HCT116 (cell line): ENCODE results near the gene LTV1. TPM values are rescaled to one million over a fixed set of nuclear protein-coding genes. Genes with fewer than 3 reads are reported as not detected.
"Not testable (repeated sequence)": the region's sequence is repeated elsewhere in the genome, so short reads cannot be mapped to it uniquely, and the experiment has no call there.

Experiments
- ATAC-seq: fragments of 200-7000 bp; cut with Tn5 transposase; 2 replicates; pipeline ENCODE4 v1.9.1; 2020; ENCODE audit warnings: mild to moderate bottlenecking, moderate library complexity
- BruUV-seq: library from RNA; stranded (reverse); fragments of 400-500 nt; replicated peaks from 2 replicates; lab custom pipeline; 2021; lab: Mats Ljungman, UMichigan
- CTCF ChIA-PET: fragments of 300-600 bp; sonication (Branson Sonifier 250); formaldehyde crosslinking; loops from one replicate; lab custom pipeline; 2021; ENCODE audit warnings: antibody characterized with exemption; lab: Charles Lee
- POLR2A ChIA-PET: fragments of 300-600, 350-600 bp; sonication (Branson Sonifier 250); formaldehyde crosslinking; loops from one replicate; lab custom pipeline; 2021; ENCODE audit warnings: antibody characterized with exemption; lab: Charles Lee
- RAD21 ChIA-PET, 2 experiments: fragments of 300-600 bp; sonication (Branson Sonifier 250); formaldehyde crosslinking; loops; one replicate each; lab custom pipeline; 2023; ENCODE audit warnings: low total read pairs in 2 of 2; ENCODE audit not compliant: uncharacterized antibody in 2 of 2, unreplicated experiment in 2 of 2, low non-redundant PET in 1 of 2; lab: Charles Lee
- DNase-seq: peaks from one replicate; pipeline ENCODE4 v3.0.0-alpha.2; 2010; ENCODE audit warnings: low read depth, low spot score
- H2AFZ ChIP-seq: fragments of 200-600 bp; shearing (Covaris generic), sonication (generic); 2 replicates; pipeline ENCODE4 v1.6.1; 2017; ENCODE audit warnings: low read depth, mixed run types, mixed read lengths, antibody characterized with exemption, low read length; ENCODE audit not compliant: poor library complexity, severe bottlenecking
- H3K27ac ChIP-seq: 2 replicates; pipeline ENCODE4 v1.5.1; 2012; ENCODE audit warnings: low read depth, low read length
- H3K27me3 ChIP-seq: fragments of 200-600 bp; sonication (generic); 2 replicates; pipeline ENCODE4 v1.6.1; 2016; ENCODE audit warnings: mixed run types, low read length, mixed read lengths; ENCODE audit not compliant: insufficient read depth
- H3K36me3 ChIP-seq, 2 experiments: fragments of 200-500 bp in 1 of 2; fragments of 200-600 bp in 1 of 2; sonication (Bioruptor generic) in 1 of 2; sonication (generic) in 1 of 2; 2 replicates each; pipeline versions ENCODE4 v1.5.1 to v1.6.1; 2014 to 2016; ENCODE audit warnings: low read length in 2 of 2, inconsistent platforms in 1 of 2, mixed read lengths in 1 of 2, mixed run types in 1 of 2; ENCODE audit not compliant: insufficient read depth in 2 of 2, control insufficient read depth in 1 of 2
- H3K4me1 ChIP-seq, 2 experiments: fragments of 200-600 bp in 1 of 2; sonication (generic) in 1 of 2; 2 replicates each; pipeline versions ENCODE4 v1.5.1 to v1.6.1; 2012 to 2017; ENCODE audit warnings: low read length in 2 of 2, inconsistent platforms in 1 of 2, mild to moderate bottlenecking in 1 of 2, mixed read lengths in 1 of 2, mixed run types in 1 of 2, moderate library complexity in 1 of 2; ENCODE audit not compliant: insufficient read depth in 2 of 2, control insufficient read depth in 1 of 2
- H3K4me2 ChIP-seq: fragments of 200-600 bp; sonication (generic); 2 replicates; pipeline ENCODE4 v1.6.1; 2017; ENCODE audit warnings: mixed run types, low read length, mixed read lengths
- H3K4me3 ChIP-seq, 2 experiments: fragments of 200-600 bp in 1 of 2; sonication (generic) in 1 of 2; replicated peaks in 1 of 2; 2 replicates each; pipeline ENCODE4 v1.5.1; 2011 to 2016; ENCODE audit warnings: low read length in 2 of 2, control low read depth in 1 of 2, low read depth in 1 of 2, mild to moderate bottlenecking in 1 of 2, mixed read lengths in 1 of 2, mixed run types in 1 of 2
- H3K79me2 ChIP-seq: fragments of 200-600 bp; sonication (generic); 2 replicates; pipeline ENCODE4 v1.6.1; 2017; ENCODE audit warnings: mild to moderate bottlenecking, mixed run types, low read length, moderate library complexity, mixed read lengths; ENCODE audit not compliant: insufficient read depth
- H3K9ac ChIP-seq: fragments of 200-600 bp; sonication (generic); 2 replicates; pipeline ENCODE4 v1.6.1; 2016; ENCODE audit warnings: low read length, mixed read lengths
- H3K9me2 ChIP-seq: fragments of 200-600 bp; sonication (generic), shearing (Covaris generic); 2 replicates; pipeline ENCODE4 v1.6.1; 2017; ENCODE audit warnings: mixed run types, mild to moderate bottlenecking, moderate library complexity; ENCODE audit not compliant: insufficient read depth
- H3K9me3 ChIP-seq, 2 experiments: fragments of 200-500 bp in 1 of 2; fragments of 200-600 bp in 1 of 2; sonication (Bioruptor generic) in 1 of 2; sonication (generic) in 1 of 2; 2 replicates each; pipeline ENCODE4 v1.6.1; 2014 to 2017; ENCODE audit warnings: low read length in 2 of 2, mixed read lengths in 2 of 2, inconsistent platforms in 1 of 2, low read depth in 1 of 2, mild to moderate bottlenecking in 1 of 2, mixed run types in 1 of 2, moderate library complexity in 1 of 2; ENCODE audit not compliant: control insufficient read depth in 1 of 2, insufficient read depth in 1 of 2
- H4K20me1 ChIP-seq: fragments of 200-600 bp; sonication (generic), shearing (Covaris generic); 2 replicates; pipeline ENCODE4 v1.6.1; 2017; ENCODE audit warnings: mixed run types, mild to moderate bottlenecking, moderate library complexity; ENCODE audit not compliant: insufficient read depth
- CEBPB ChIP-seq: IDR thresholded peaks from 2 replicates; pipeline ENCODE4 v1.6.1; 2012; ENCODE audit warnings: low read depth
- EZH2phosphoT487 ChIP-seq: fragments of 200-600 bp; IDR thresholded peaks from 2 replicates; pipeline ENCODE4 v1.6.1; 2018; ENCODE audit warnings: antibody characterized with exemption, borderline replicate concordance
- POLR2A ChIP-seq: IDR thresholded peaks from 2 replicates; pipeline ENCODE4 v1.7.0; 2011; ENCODE audit warnings: borderline replicate concordance; ENCODE audit not compliant: insufficient read depth, insufficient read length; ENCODE audit errors: extremely low read depth
- RAD21 ChIP-seq: IDR thresholded peaks from 2 replicates; pipeline ENCODE4 v1.6.1; 2012; ENCODE audit warnings: low read depth, mild to moderate bottlenecking
- SP1 ChIP-seq: IDR thresholded peaks from 2 replicates; pipeline ENCODE4 v1.6.1; 2012; ENCODE audit warnings: low read depth
- ZNF274 ChIP-seq: fragments of 200-500 bp; sonication (Bioruptor generic); IDR thresholded peaks from 2 replicates; pipeline ENCODE4 v1.6.1; 2014; ENCODE audit warnings: mild to moderate bottlenecking, low read depth, low read length, inconsistent platforms
- intact Hi-C: fragments of 100-400 bp; cut with micrococcal nuclease; formaldehyde crosslinking; loops from 2 replicates; pipeline ENCODE4 v1.10.0; 2022
- total RNA-seq: library from RNA; stranded (reverse); gene quantifications from one replicate; pipeline ENCODE4 v1.2.1, GENCODE V29; 2021; ENCODE audit not compliant: unreplicated experiment

The LTV1 gene
- total RNA-seq, 1 experiment from 2014 or later = 40.3 TPM

DNA sequence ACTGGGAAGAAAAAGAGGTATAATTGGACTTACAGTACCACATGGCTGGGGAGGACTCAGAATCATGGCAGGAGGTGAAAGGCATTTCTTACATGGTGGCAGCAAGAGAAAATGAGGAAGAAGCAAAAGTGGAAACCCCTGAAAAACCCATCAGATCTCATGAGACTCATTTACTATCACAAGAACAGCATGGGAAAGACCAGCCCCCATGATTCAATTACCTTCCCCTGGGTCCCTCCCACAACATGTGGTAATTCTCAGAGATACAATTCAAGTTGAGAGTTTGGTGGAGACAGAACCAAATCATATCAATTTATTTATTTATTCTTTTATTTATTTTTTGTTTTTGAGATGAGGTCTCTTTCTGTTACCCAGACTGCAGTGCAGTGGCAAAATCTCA lies 31.4 kb downstream of the LTV1 start:
- BruUV-seq, CTCF ChIA-PET: not testable (repeated sequence)

DNA sequence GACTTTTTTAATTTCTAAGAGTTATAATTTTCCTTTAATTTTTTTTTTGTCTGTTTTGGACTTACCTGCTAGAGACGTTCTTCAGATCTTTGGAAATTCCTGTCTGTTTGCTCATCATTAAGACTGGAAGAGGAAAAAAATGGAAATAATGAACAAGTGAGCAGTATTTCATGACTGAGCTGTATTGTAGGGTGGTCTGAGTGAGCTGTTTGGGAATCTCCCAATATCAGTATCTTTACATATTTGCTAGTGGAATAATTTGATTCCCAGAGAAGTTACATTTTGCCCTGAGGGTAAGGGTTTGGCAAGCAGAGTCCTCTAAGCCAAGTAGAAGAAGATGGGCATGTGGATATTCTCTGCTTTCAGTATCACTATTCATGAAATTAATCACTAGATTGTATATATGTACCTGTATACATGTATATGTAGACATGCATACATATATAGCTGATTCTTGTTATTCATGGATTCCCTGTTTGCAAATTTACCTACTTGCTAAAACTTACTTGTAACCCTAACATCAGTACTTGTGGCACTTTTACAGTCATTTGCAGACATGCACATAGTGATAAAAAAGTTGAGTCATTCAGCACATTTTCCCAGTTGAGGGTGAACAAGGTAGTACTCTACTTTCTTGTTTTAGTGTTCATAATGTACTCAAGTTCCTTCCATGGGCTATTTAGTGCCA lies 34.6 kb downstream of the LTV1 start:
- Histone ChIP-seq H4K20me1 (no peaks in the 10 kb centered on the region), H3K27ac (no peak overlapping the region), H3K9me3 (no peaks in the 10 kb centered on the region), H3K4me1 (no peaks in the 10 kb centered on the region), H3K4me2 (no peak overlapping the region), H2AFZ (no peak overlapping the region), H3K27me3 (no peaks in the 10 kb centered on the region), H3K4me3 (no peak overlapping the region), H3K9me2 (no peaks in the 10 kb centered on the region), H3K36me3 (no peaks in the 10 kb centered on the region), H3K9ac (no peak overlapping the region), H3K79me2 (no peaks in the 10 kb centered on the region)
- no peak for ATAC-seq
- ChIA-PET RAD21 (no interaction called here), POLR2A (no interaction called here), CTCF (no interaction called here)
- no TSS peak for BruUV-seq
- no peak for TF ChIP-seq RAD21
- TF ChIP-seq SP1 = no peak
- TF ChIP-seq CEBPB = no peak
- TF ChIP-seq POLR2A = no peak
- TF ChIP-seq ZNF274 = no peak
- no peak for TF ChIP-seq EZH2phosphoT487
- intact Hi-C loops = no loop called here
- no peak for DNase-seq

More for the DNA sequence above, 31.4 kb downstream of the LTV1 start:
- H3K9ac ChIP-seq, H4K20me1 ChIP-seq, H3K4me3 ChIP-seq, H3K27me3 ChIP-seq, H2AFZ ChIP-seq, ATAC-seq, H3K9me2 ChIP-seq, H3K36me3 ChIP-seq, H3K27ac ChIP-seq, RAD21 ChIA-PET, H3K4me1 ChIP-seq, DNase-seq, intact Hi-C loops, H3K9me3 ChIP-seq, H3K79me2 ChIP-seq, H3K4me2 ChIP-seq, POLR2A ChIA-PET: not testable (repeated sequence)
